GM21381 (cell line): ENCODE data around the gene TAF11L2.
"Not testable (repeated sequence)": the region's sequence is repeated elsewhere in the genome, so short reads cannot be mapped to it uniquely, and the experiment has no call there.

Experiments used
- ATAC-seq: cut with Tn5 transposase; IDR thresholded peaks from one replicate; pipeline ENCODE4 v1.9.1; 2021; ENCODE audit warnings: mild to moderate bottlenecking, moderate library complexity; ENCODE audit not compliant: unreplicated experiment

TAF11L2 gene

GRCh38 chr5:17524935-17525334, 26.9 kb downstream of the TAF11L2 start, which contains the start of gene TAF11L5:
TAF11L5 (plus strand) TSS chr5:17525235.
- ATAC-seq, result not testable (repeated sequence)

GRCh38 chr5:17526504-17526903, 28.5 kb downstream of the TAF11L2 start:
- ATAC-seq, result not testable (repeated sequence)

- not testable (repeated sequence) for ATAC-seq
Measured at GRCh38 chr5:17528369-17528768, 30.3 kb downstream of the TAF11L2 start, which contains the start of gene TAF11L6. TAF11L6 (plus strand) TSS chr5:17528669.
